ENCODE data around the gene DCC. TPM values are rescaled to one million over a fixed set of nuclear protein-coding genes. Genes with fewer than 3 reads are reported as not detected.

Gene DCC
- polyA plus RNA-seq, 1 donor (not counting 4 experiments of a cell fraction or from before 2014, with no cell fraction given) = not detected

DNA sequence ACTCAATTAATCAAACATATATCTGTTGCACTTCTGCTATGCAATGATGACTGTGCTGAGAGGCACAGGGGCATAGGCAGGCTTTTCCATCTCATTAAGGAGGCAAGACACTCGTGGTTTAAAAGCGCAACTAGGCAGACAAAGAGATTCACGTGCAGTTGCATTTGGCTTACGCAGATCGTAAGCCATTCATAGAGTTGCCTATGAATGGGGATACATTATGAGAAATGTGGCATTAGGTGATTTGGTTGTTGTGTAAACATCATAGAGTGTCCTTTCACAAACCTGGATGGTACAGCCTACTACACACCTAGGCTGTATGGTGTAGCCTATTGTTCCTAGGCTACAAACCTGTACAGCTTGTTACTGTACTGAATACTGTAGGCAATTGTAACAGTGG, 284.7 kb downstream of the DCC start:
- Histone ChIP-seq H3K4me3 (ENCODE audit: control insufficient read depth in 2 of 3, extremely low read depth in 1 of 3, insufficient read depth in 2 of 3, low read depth in 1 of 3, low read length in 3 of 3) (no peak overlapping the region), H2AFZ (ENCODE audit: control insufficient read depth, low read length) (no peak overlapping the region), H3K4me2 (ENCODE audit: control insufficient read depth, extremely low read depth, insufficient read depth, low read depth, low read length) (no peak overlapping the region), H3K9me3 (ENCODE audit: control insufficient read depth, low read depth, low read length) (no peaks in the 10 kb centered on the region), H3K9me1 (ENCODE audit: control insufficient read depth, extremely low read depth, insufficient read depth, low read length) (no peaks in the 10 kb centered on the region), H4K20me1 (ENCODE audit: control insufficient read depth, extremely low read depth, insufficient read depth, low read length) (no peaks in the 10 kb centered on the region), H3K79me2 (ENCODE audit: control insufficient read depth, insufficient read depth, low read length) (no peaks in the 10 kb centered on the region), H3K27ac (ENCODE audit: control insufficient read depth, insufficient read depth, low read length) (no peak overlapping the region), H3K9ac (ENCODE audit: control insufficient read depth, extremely low read depth, insufficient read depth, low read length) (no peak overlapping the region), H3K27me3 (ENCODE audit: control insufficient read depth, extremely low read depth, insufficient read depth, low read length) (no peaks in the 10 kb centered on the region), H3K36me3 (ENCODE audit: control insufficient read depth in 2 of 2, extremely low read depth in 1 of 2, insufficient read depth in 2 of 2, low read length in 2 of 2) (no peaks in the 10 kb centered on the region), H3K4me1 (ENCODE audit: control insufficient read depth, extremely low read depth, insufficient read depth, low read length) (no peaks in the 10 kb centered on the region)
- DNase-seq (ENCODE audit: low read depth, low spot score) = no peak
- dilution Hi-C loops (cut with MboI; ENCODE audit: extremely low pct_ligation_motif_present, low sequenced_read_pairs) = no loop called here
- TF ChIP-seq EZH2 (IDR thresholded peaks at IDR 0.05; ENCODE audit: low read length) = no peak
- TF ChIP-seq, protein P1, sequence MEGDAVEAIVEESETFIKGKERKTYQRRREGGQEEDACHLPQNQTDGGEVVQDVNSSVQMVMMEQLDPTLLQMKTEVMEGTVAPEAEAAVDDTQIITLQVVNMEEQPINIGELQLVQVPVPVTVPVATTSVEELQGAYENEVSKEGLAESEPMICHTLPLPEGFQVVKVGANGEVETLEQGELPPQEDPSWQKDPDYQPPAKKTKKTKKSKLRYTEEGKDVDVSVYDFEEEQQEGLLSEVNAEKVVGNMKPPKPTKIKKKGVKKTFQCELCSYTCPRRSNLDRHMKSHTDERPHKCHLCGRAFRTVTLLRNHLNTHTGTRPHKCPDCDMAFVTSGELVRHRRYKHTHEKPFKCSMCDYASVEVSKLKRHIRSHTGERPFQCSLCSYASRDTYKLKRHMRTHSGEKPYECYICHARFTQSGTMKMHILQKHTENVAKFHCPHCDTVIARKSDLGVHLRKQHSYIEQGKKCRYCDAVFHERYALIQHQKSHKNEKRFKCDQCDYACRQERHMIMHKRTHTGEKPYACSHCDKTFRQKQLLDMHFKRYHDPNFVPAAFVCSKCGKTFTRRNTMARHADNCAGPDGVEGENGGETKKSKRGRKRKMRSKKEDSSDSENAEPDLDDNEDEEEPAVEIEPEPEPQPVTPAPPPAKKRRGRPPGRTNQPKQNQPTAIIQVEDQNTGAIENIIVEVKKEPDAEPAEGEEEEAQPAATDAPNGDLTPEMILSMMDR (optimal IDR thresholded peaks at IDR 0.05 in 1 of 3, IDR thresholded peaks at IDR 0.05 in 1 of 3, conservative IDR thresholded peaks at IDR 0.05 in 1 of 3; ENCODE audit: extremely low read depth in 1 of 3, insufficient read depth in 2 of 3, low read length in 3 of 3) = no peak
- FAIRE-seq = no peak

DNA sequence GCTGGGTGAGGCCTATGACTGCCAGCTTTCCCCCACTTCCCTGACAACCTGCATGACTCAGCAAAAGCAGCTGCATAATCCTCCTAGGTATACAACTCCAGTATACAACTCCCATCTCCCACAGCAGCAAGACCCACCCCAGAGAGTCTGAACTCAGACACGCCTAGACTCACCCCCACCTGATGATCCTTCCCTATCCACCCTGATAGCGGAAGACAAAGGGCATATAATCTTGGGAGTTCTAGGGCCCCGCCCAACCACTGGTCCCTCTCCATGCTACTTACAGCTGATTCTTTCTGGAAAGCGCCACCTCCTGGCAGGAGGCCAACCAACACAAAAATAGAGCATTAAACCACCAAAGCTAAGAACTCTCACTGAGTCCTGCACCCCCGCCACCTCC, 296.5 kb downstream of the DCC start:
- Histone ChIP-seq H3K4me2 (ENCODE audit: control insufficient read depth, extremely low read depth, insufficient read depth, low read depth, low read length) (no peak overlapping the region), H3K27me3 (ENCODE audit: control insufficient read depth, extremely low read depth, insufficient read depth, low read length) (no peaks in the 10 kb centered on the region), H3K4me3 (ENCODE audit: control insufficient read depth in 2 of 3, extremely low read depth in 1 of 3, insufficient read depth in 2 of 3, low read depth in 1 of 3, low read length in 3 of 3) (no peak overlapping the region), H3K79me2 (ENCODE audit: control insufficient read depth, insufficient read depth, low read length) (no peaks in the 10 kb centered on the region), H3K4me1 (ENCODE audit: control insufficient read depth, extremely low read depth, insufficient read depth, low read length) (no peaks in the 10 kb centered on the region), H3K9ac (ENCODE audit: control insufficient read depth, extremely low read depth, insufficient read depth, low read length) (no peak overlapping the region), H3K9me1 (ENCODE audit: control insufficient read depth, extremely low read depth, insufficient read depth, low read length) (no peaks in the 10 kb centered on the region), H3K27ac (ENCODE audit: control insufficient read depth, insufficient read depth, low read length) (no peak overlapping the region), H2AFZ (ENCODE audit: control insufficient read depth, low read length) (no peak overlapping the region), H4K20me1 (ENCODE audit: control insufficient read depth, extremely low read depth, insufficient read depth, low read length) (no peaks in the 10 kb centered on the region), H3K9me3 (ENCODE audit: control insufficient read depth, low read depth, low read length) (no peaks in the 10 kb centered on the region), H3K36me3 (ENCODE audit: control insufficient read depth in 2 of 2, extremely low read depth in 1 of 2, insufficient read depth in 2 of 2, low read length in 2 of 2) (no peaks in the 10 kb centered on the region)
- DNase-seq (ENCODE audit: low read depth, low spot score) (no peak), FAIRE-seq (no peak)
- dilution Hi-C loops (cut with MboI; ENCODE audit: extremely low pct_ligation_motif_present, low sequenced_read_pairs) = no loop called here
- no peak for TF ChIP-seq EZH2 (IDR thresholded peaks at IDR 0.05; ENCODE audit: low read length)
- TF ChIP-seq, protein P1 (optimal IDR thresholded peaks at IDR 0.05 in 1 of 3, IDR thresholded peaks at IDR 0.05 in 1 of 3, conservative IDR thresholded peaks at IDR 0.05 in 1 of 3; ENCODE audit: extremely low read depth in 1 of 3, insufficient read depth in 2 of 3, low read length in 3 of 3) = no peak

Data from keratinocyte (primary cell).